ENCODE data around the gene SENP5. TPM values are rescaled to one million over a fixed set of nuclear protein-coding genes. Genes with fewer than 3 reads are reported as not detected.

SENP5 gene
- total and polyA plus RNA-seq, 9 of the 15 experiments (the other 6 are each of a cell fraction or from before 2014, with no cell fraction given), result 18.3 to 59.7 (median 35.8) TPM

GRCh38 chr3:196837819-196838420 is 29.8 kb upstream of the SENP5 start (continued):
- TF ChIP-seq MGA (IDR thresholded peaks at IDR 0.05), result no peak
- no peak for TF ChIP-seq KLF1 (tag; IDR thresholded peaks at IDR 0.05)
- no peak for TF ChIP-seq HCFC1 (IDR thresholded peaks at IDR 0.05; ENCODE audit: low read depth, low read length)
- no peak for TF ChIP-seq ZNF121 (CRISPR knock-in tag; conservative IDR thresholded peaks at IDR 0.05)
- peak; percentile 78 to 86 for TF ChIP-seq RAD21 (CRISPR knock-in tag; conservative IDR thresholded peaks at IDR 0.05 in 1 of 2, IDR thresholded peaks at IDR 0.05 in 1 of 2)
- no peak for TF ChIP-seq ZNF431 (CRISPR knock-in tag; IDR thresholded peaks at IDR 0.05)
- TF ChIP-seq ZNF76 (CRISPR knock-in tag; IDR thresholded peaks at IDR 0.05; ENCODE audit: borderline replicate concordance), result no peak
- TF ChIP-seq GMEB1 (CRISPR knock-in tag; IDR thresholded peaks at IDR 0.05), result no peak
- TF ChIP-seq ZKSCAN8 (CRISPR knock-in tag; IDR thresholded peaks at IDR 0.05), result no peak
- TF ChIP-seq ZNF77 (CRISPR knock-in tag; IDR thresholded peaks at IDR 0.05), result no peak
- no peak for TF ChIP-seq HIVEP1 (CRISPR knock-in tag; IDR thresholded peaks at IDR 0.05)
- no peak for TF ChIP-seq NR4A1 (CRISPR knock-in tag; IDR thresholded peaks at IDR 0.05)
- no peak for TF ChIP-seq NR4A1 (tag; IDR thresholded peaks at IDR 0.05)
- no peak for TF ChIP-seq SMAD1 (IDR thresholded peaks at IDR 0.05; ENCODE audit: low read depth, low read length, partially characterized antibody)
- TF ChIP-seq ZNF586 (CRISPR knock-in tag; conservative IDR thresholded peaks at IDR 0.05), result no peak
- no peak for TF ChIP-seq EP400 (IDR thresholded peaks at IDR 0.05)
- TF ChIP-seq TGIF2 (CRISPR knock-in tag; IDR thresholded peaks at IDR 0.05), result no peak

Data from K562 (cell line).